22Rv1 (cell line): Measurements from ENCODE around the gene COL23A1.

ENCODE experiments used
- H3K27ac ChIP-seq: fragments of 450-650 bp; 2 replicates; pipeline ENCODE4 v1.5.1; 2017
- CTCF ChIP-seq: fragments of 450-650 bp; IDR thresholded peaks from 2 replicates; pipeline ENCODE4 v1.5.1; 2017; ENCODE audit warnings: mild to moderate bottlenecking
- ZFX ChIP-seq: fragments of 450-650 bp; IDR thresholded peaks from 2 replicates; pipeline ENCODE4 v1.6.1; 2017; ENCODE audit warnings: antibody characterized with exemption, borderline replicate concordance

The COL23A1 gene

GRCh38 chr5:178554311-178554710 lies 35.9 kb downstream of the COL23A1 start:
- TF ChIP-seq CTCF = no peak

GRCh38 chr5:178553517-178553916 lies 36.7 kb downstream of the COL23A1 start:
- TF ChIP-seq CTCF = no peak
- no peak for TF ChIP-seq ZFX
- H3K27ac ChIP-seq = no peak overlapping the region

More at GRCh38 chr5:178554311-178554710, 35.9 kb downstream of the COL23A1 start:
- H3K27ac ChIP-seq = no peak overlapping the region

GRCh38 chr5:178551468-178551867 lies 38.7 kb downstream of the COL23A1 start:
- no peak; the same call in 1 of the 2 replicates for TF ChIP-seq CTCF
- TF ChIP-seq ZFX = no peak
- H3K27ac ChIP-seq = no peak overlapping the region

GRCh38 chr5:178551059-178551458 lies 39.1 kb downstream of the COL23A1 start:
- H3K27ac ChIP-seq = no peak overlapping the region
- TF ChIP-seq CTCF (peak; percentile 29), ZFX (no peak)

GRCh38 chr5:178548746-178549145 lies 41.4 kb downstream of the COL23A1 start:
- TF ChIP-seq ZFX (no peak), CTCF (no peak)
- H3K27ac ChIP-seq = no peak overlapping the region

GRCh38 chr5:178547753-178548415 lies 42.3 kb downstream of the COL23A1 start:
- TF ChIP-seq CTCF (no peak), ZFX (no peak)

GRCh38 chr5:178547052-178547666 lies 43.0 kb downstream of the COL23A1 start:
- TF ChIP-seq CTCF (no peak), ZFX (no peak)
- no peak overlapping the region for H3K27ac ChIP-seq

More at GRCh38 chr5:178547753-178548415, 42.3 kb downstream of the COL23A1 start:
- no peak overlapping the region for H3K27ac ChIP-seq
